ENCODE results near the gene MEIKIN. TPM values are rescaled to one million over a fixed set of nuclear protein-coding genes. Genes with fewer than 3 reads are reported as not detected.
"Not testable (repeated sequence)": the region's sequence is repeated elsewhere in the genome, so short reads cannot be mapped to it uniquely, and the experiment has no call there.

Gene MEIKIN
- total and polyA plus RNA-seq, 2 experiments from 2014 or later: not detected

GRCh38 chr5:131906668-131907067 lies 38.8 kb downstream of the MEIKIN start:
- Histone ChIP-seq H3K36me3 (ENCODE audit: insufficient read depth) (no peaks in the 10 kb centered on the region), H3K4me2 (no peak overlapping the region), H3K27me3 (ENCODE audit: insufficient read depth) (no peaks in the 10 kb centered on the region), H3K9me2 (ENCODE audit: insufficient read depth) (peaks cover 5% of the 10 kb centered on the region; the same call in 1 of the 2 replicates), H3F3A (replicated peaks; ENCODE audit: low read depth) (no peaks in the 10 kb centered on the region), H3K79me2 (replicated peaks; ENCODE audit: insufficient read depth) (no peaks in the 10 kb centered on the region), H3K4me1 (ENCODE audit: insufficient read depth) (no peaks in the 10 kb centered on the region), H2AFZ (no peak overlapping the region), H3K4me3 (no peak overlapping the region), H4K20me1 (replicated peaks; ENCODE audit: insufficient read depth) (no peaks in the 10 kb centered on the region), H3K27ac (ENCODE audit: low read depth) (no peak overlapping the region)
- no peaks in the 10 kb centered on the region for H3K4me1 Mint-ChIP-seq
- no peak for DNase-seq (ENCODE audit: low spot score)
- peaks cover 3% of the 10 kb centered on the region for H3K27me3 Mint-ChIP-seq (ENCODE audit: insufficient read depth, low read depth, poor library complexity)
- no peak overlapping the region for H3K27ac Mint-ChIP-seq
- H3K9me3 Mint-ChIP-seq: peaks cover 20% of the 10 kb centered on the region
- no peak overlapping the region for H3K4me3 Mint-ChIP-seq
- ATAC-seq: no peak
- no peaks in the 10 kb centered on the region; the same call in 2 of the 3 replicates for H3K36me3 Mint-ChIP-seq (ENCODE audit: low read depth)
- TF ChIP-seq STAT1 (IDR thresholded peaks at IDR 0.05; ENCODE audit: unreplicated experiment) (no peak), ZNF114 (CRISPR knock-in tag; IDR thresholded peaks at IDR 0.05) (no peak), EZH2phosphoT487 (IDR thresholded peaks at IDR 0.05; ENCODE audit: unreplicated experiment) (no peak), NANOG (IDR thresholded peaks at IDR 0.05; ENCODE audit: borderline replicate concordance) (no peak), ZNF462 (CRISPR knock-in tag; IDR thresholded peaks at IDR 0.05) (no peak), REST (IDR thresholded peaks at IDR 0.05; ENCODE audit: unreplicated experiment) (no peak)
- TF ChIP-seq, protein P1, sequence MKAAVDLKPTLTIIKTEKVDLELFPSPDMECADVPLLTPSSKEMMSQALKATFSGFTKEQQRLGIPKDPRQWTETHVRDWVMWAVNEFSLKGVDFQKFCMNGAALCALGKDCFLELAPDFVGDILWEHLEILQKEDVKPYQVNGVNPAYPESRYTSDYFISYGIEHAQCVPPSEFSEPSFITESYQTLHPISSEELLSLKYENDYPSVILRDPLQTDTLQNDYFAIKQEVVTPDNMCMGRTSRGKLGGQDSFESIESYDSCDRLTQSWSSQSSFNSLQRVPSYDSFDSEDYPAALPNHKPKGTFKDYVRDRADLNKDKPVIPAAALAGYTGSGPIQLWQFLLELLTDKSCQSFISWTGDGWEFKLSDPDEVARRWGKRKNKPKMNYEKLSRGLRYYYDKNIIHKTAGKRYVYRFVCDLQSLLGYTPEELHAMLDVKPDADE (IDR thresholded peaks at IDR 0.05): no peak

GRCh38 chr5:131902266-131902665 lies 43.2 kb downstream of the MEIKIN start:
- H3K79me2 ChIP-seq (replicated peaks; ENCODE audit: insufficient read depth); H3F3A ChIP-seq (replicated peaks; ENCODE audit: low read depth); H2AFZ ChIP-seq; H3K4me3 Mint-ChIP-seq; H3K4me2 ChIP-seq; H3K27me3 ChIP-seq (ENCODE audit: insufficient read depth); H3K4me3 ChIP-seq; H3K27me3 Mint-ChIP-seq (ENCODE audit: insufficient read depth, low read depth, poor library complexity); H3K36me3 Mint-ChIP-seq (ENCODE audit: low read depth); H3K9me2 ChIP-seq (ENCODE audit: insufficient read depth); H3K4me1 Mint-ChIP-seq; DNase-seq (ENCODE audit: low spot score); H4K20me1 ChIP-seq (replicated peaks; ENCODE audit: insufficient read depth); H3K27ac Mint-ChIP-seq; H3K27ac ChIP-seq (ENCODE audit: low read depth); H3K4me1 ChIP-seq (ENCODE audit: insufficient read depth); H3K36me3 ChIP-seq (ENCODE audit: insufficient read depth); ATAC-seq: not testable (repeated sequence)
- peaks cover 23% of the 10 kb centered on the region for H3K9me3 Mint-ChIP-seq
